ENCODE measurements around the gene TBXA2R. TPM values are rescaled to one million over a fixed set of nuclear protein-coding genes. Genes with fewer than 3 reads are reported as not detected.

TBXA2R gene
- total RNA-seq, 4 donors from 2014 or later = 0.27 to 0.79 TPM; not detected in 2

GRCh38 chr19:3556423-3556977 lies 50.2 kb downstream of the TBXA2R start:
- 16 to 28% methylated on average over 4 to 9 of the region's 9 CpGs for WGBS, 2 donors (ENCODE audit: low coverage in 1 of 2)
- Histone ChIP-seq H3K4me1 (peaks cover 11 to 44% (median 27%) of the 10 kb centered on the region in 4 donors), H3K36me3 (no peaks in the 10 kb centered on the region), H3K27ac (peak overlapping the region; percentile 75 to 95 (median 88)), H3K4me3 (peak overlapping the region; percentile 42 to 99 (median 84)), H3K9me3 (no peaks in the 10 kb centered on the region), H3K27me3 (no peaks in the 10 kb centered on the region)
- no peak for DNase-seq
- TF ChIP-seq POLR2A (IDR thresholded peaks at IDR 0.05) (no peak), CTCF (IDR thresholded peaks at IDR 0.05) (no peak), EP300 (IDR thresholded peaks at IDR 0.05; ENCODE audit: low read depth) (no peak), POLR2AphosphoS5 (IDR thresholded peaks at IDR 0.05) (no peak)
- in situ Hi-C loops (cut with MboI; ENCODE audit: low pct_ligation_motif_present in 1 of 4, low pct_unique_long_range_greater_than_20kb in 1 of 4, low sequenced_read_pairs in 3 of 4) = no loop called here
- intact Hi-C loops (cut with DNase I; ENCODE audit: low total_unique reads) = no loop called here

GRCh38 chr19:3555653-3556422 lies 50.8 kb downstream of the TBXA2R start:
- in situ Hi-C loops (cut with MboI; ENCODE audit: low pct_ligation_motif_present in 1 of 4, low pct_unique_long_range_greater_than_20kb in 1 of 4, low sequenced_read_pairs in 3 of 4) = no loop called here
- H3K36me3 ChIP-seq = no peaks in the 10 kb centered on the region
- H3K27ac ChIP-seq = peak overlapping the region in 3 of 4 donors; percentile 6 to 92 (median 12)
- TF ChIP-seq POLR2AphosphoS5 (IDR thresholded peaks at IDR 0.05) = no peak
- TF ChIP-seq POLR2A (IDR thresholded peaks at IDR 0.05) = no peak
- no peaks in the 10 kb centered on the region for H3K9me3 ChIP-seq
- H3K27me3 ChIP-seq = no peaks in the 10 kb centered on the region
- intact Hi-C loops (cut with DNase I; ENCODE audit: low total_unique reads) = no loop called here
- H3K4me1 ChIP-seq = peaks cover 11 to 44% (median 27%) of the 10 kb centered on the region in 4 donors
- DNase-seq = no peak
- WGBS, 2 donors (ENCODE audit: low coverage in 1 of 2) = 71% methylated on average over 11 of the region's 15 CpGs; no CpG with 5 or more reads in 1 of the 2 donors
- peak overlapping the region in 3 of 4 donors; percentile 73 to 99 (median 94) for H3K4me3 ChIP-seq

- in situ Hi-C loops (cut with MboI; ENCODE audit: low pct_ligation_motif_present in 1 of 4, low pct_unique_long_range_greater_than_20kb in 1 of 4, low sequenced_read_pairs in 3 of 4) (no loop called here), intact Hi-C loops (cut with DNase I; ENCODE audit: low total_unique reads) (no loop called here)
- Histone ChIP-seq H3K4me3 (no peak overlapping the region), H3K9me3 (no peaks in the 10 kb centered on the region), H3K27ac (peak overlapping the region; percentile 41 to 73 (median 56)), H3K4me1 (peaks cover 11 to 44% (median 27%) of the 10 kb centered on the region in 4 donors), H3K36me3 (no peaks in the 10 kb centered on the region), H3K27me3 (no peaks in the 10 kb centered on the region)
- no peak for DNase-seq
- TF ChIP-seq EP300 (IDR thresholded peaks at IDR 0.05; ENCODE audit: low read depth) (no peak), POLR2A (IDR thresholded peaks at IDR 0.05) (no peak), CTCF (IDR thresholded peaks at IDR 0.05) (no peak), POLR2AphosphoS5 (IDR thresholded peaks at IDR 0.05) (no peak)
- WGBS, 2 donors (ENCODE audit: low coverage in 1 of 2) = 57 to 77% methylated on average over 10 to 21 of the region's 21 CpGs
Measured at GRCh38 chr19:3554254-3555083, 52.2 kb downstream of the TBXA2R start.

GRCh38 chr19:3551792-3552095 lies 54.9 kb downstream of the TBXA2R start:
- H3K4me3 ChIP-seq = no peak overlapping the region
- no peaks in the 10 kb centered on the region for H3K36me3 ChIP-seq
- no peak for DNase-seq
- H3K9me3 ChIP-seq = no peaks in the 10 kb centered on the region
- H3K27ac ChIP-seq = no peak overlapping the region
- WGBS, 2 donors (ENCODE audit: low coverage in 1 of 2) = 60 to 86% methylated on average over 1 to 9 of the region's 9 CpGs
- H3K27me3 ChIP-seq = no peaks in the 10 kb centered on the region
- intact Hi-C loops (cut with DNase I; ENCODE audit: low total_unique reads) (no loop called here), in situ Hi-C loops (cut with MboI; ENCODE audit: low pct_ligation_motif_present in 1 of 4, low pct_unique_long_range_greater_than_20kb in 1 of 4, low sequenced_read_pairs in 3 of 4) (no loop called here)
- H3K4me1 ChIP-seq = peaks cover 11 to 33% (median 18%) of the 10 kb centered on the region in 4 donors
- TF ChIP-seq POLR2AphosphoS5 (IDR thresholded peaks at IDR 0.05) (no peak), POLR2A (IDR thresholded peaks at IDR 0.05) (no peak), CTCF (IDR thresholded peaks at IDR 0.05) (no peak), EP300 (IDR thresholded peaks at IDR 0.05; ENCODE audit: low read depth) (no peak)

All from transverse colon (tissue), 4 donors.